K562 (cell line): Measurements from ENCODE around the gene RNU6-9. TPM values are rescaled to one million over a fixed set of nuclear protein-coding genes. Genes with fewer than 3 reads are reported as not detected.

Experiments used
- ATAC-seq: fragments of 200-7000 bp; cut with Tn5 transposase; 3 replicates; pipeline ENCODE4 v1.9.1; 2020; ENCODE audit warnings: moderate library complexity
- BruUV-seq: library from RNA; stranded (reverse); fragments of 400-500 nt; replicated peaks from 2 replicates; lab custom pipeline; 2021; lab: Mats Ljungman, UMichigan
- CTCF ChIA-PET: fragments of 300-600 bp; formaldehyde crosslinking; extraction: SDS; loops from one replicate; lab custom pipeline; 2021; ENCODE audit warnings: low intra/inter-chr PET ratio; lab: Yijun Ruan, JAX
- POLR2A ChIA-PET: fragments of 300-600, 350-650 bp; sonication (Branson Sonifier 250); formaldehyde crosslinking; extraction: SDS; loops from one replicate; lab custom pipeline; 2021; ENCODE audit warnings: antibody characterized with exemption, inconsistent platforms; lab: Yijun Ruan, JAX
- DNase-seq, 4 experiments: peaks; one replicate each; pipeline versions ENCODE4 v3.0.0 to v3.0.0-alpha.2; 2011 to 2018; ENCODE audit warnings: low spot score in 3 of 4, mixed read lengths in 3 of 4; ENCODE audit errors: extremely low read depth in 1 of 4
- FAIRE-seq: peaks from 2 replicates; lab custom pipeline; 2011; peaks lifted over from hg19 to GRCh38; lab: Jason Lieb, UNC
- H2AFZ ChIP-seq: 2 replicates; pipeline ENCODE4 v1.6.0; 2011; ENCODE audit warnings: low read depth, low read length, control low read depth, inconsistent platforms
- H3K27ac ChIP-seq: fragments of 200-600 bp; 3 replicates; pipeline ENCODE4 v1.8.0; 2011; ENCODE audit warnings: low read depth, mild to moderate bottlenecking, control low read depth, inconsistent platforms, low read length, moderate library complexity, mixed read lengths; ENCODE audit errors: extremely low read depth
- H3K27me3 ChIP-seq, 2 experiments: fragments of 300-600 bp in 1 of 2; 2 replicates in 1 of 2; 3 replicates in 1 of 2; pipeline versions ENCODE4 v1.6.0 to v1.8.0; 2011; ENCODE audit warnings: inconsistent platforms in 2 of 2, low read length in 2 of 2, mild to moderate bottlenecking in 1 of 2, mixed read lengths in 1 of 2, moderate library complexity in 1 of 2; ENCODE audit not compliant: control insufficient read depth in 2 of 2, insufficient read depth in 2 of 2
- H3K36me3 ChIP-seq: fragments of 300-600 bp; 3 replicates; pipeline ENCODE4 v1.8.0; 2011; ENCODE audit warnings: mild to moderate bottlenecking, low read length, inconsistent platforms; ENCODE audit not compliant: control insufficient read depth, insufficient read depth
- H3K4me1 ChIP-seq, 2 experiments: fragments of 200-600 bp in 1 of 2; replicated peaks in 1 of 2; 2 replicates in 1 of 2; 3 replicates in 1 of 2; pipeline versions ENCODE4 v1.5.1 to v1.8.0; 2011; ENCODE audit warnings: inconsistent platforms in 2 of 2, low read length in 2 of 2, mild to moderate bottlenecking in 1 of 2, mixed read lengths in 1 of 2, moderate library complexity in 1 of 2; ENCODE audit not compliant: control insufficient read depth in 2 of 2, insufficient read depth in 2 of 2
- H3K4me2 ChIP-seq: 2 replicates; pipeline ENCODE4 v1.6.1; 2011; ENCODE audit warnings: low read length, control low read depth, inconsistent platforms, mixed read lengths; ENCODE audit not compliant: insufficient read depth
- H3K4me3 ChIP-seq: fragments of 200-600 bp; sonication (generic), shearing (Covaris generic); 2 replicates; pipeline ENCODE4 v1.5.1; 2016; ENCODE audit warnings: control low read depth, inconsistent platforms
- H3K79me2 ChIP-seq: fragments of 200-600 bp; 3 replicates; pipeline ENCODE4 v1.8.0; 2011; ENCODE audit warnings: low read length, inconsistent platforms; ENCODE audit not compliant: control insufficient read depth, insufficient read depth
- H3K9ac ChIP-seq, 2 experiments: 2 replicates each; pipeline versions ENCODE4 v1.6.0 to v1.6.1; 2011; ENCODE audit warnings: low read depth in 2 of 2, low read length in 2 of 2, control low read depth in 1 of 2, inconsistent platforms in 1 of 2, mild to moderate bottlenecking in 1 of 2, mixed read lengths in 1 of 2; ENCODE audit not compliant: insufficient read depth in 1 of 2
- H3K9me1 ChIP-seq: one replicate; pipeline ENCODE4 v1.6.0; 2011; ENCODE audit warnings: inconsistent platforms, mild to moderate bottlenecking, low read length, moderate library complexity; ENCODE audit not compliant: control insufficient read depth, insufficient read depth
- H3K9me3 ChIP-seq: replicated peaks from 2 replicates; pipeline ENCODE4 v1.5.1; 2011; ENCODE audit warnings: low read depth, low read length, inconsistent platforms; ENCODE audit not compliant: control insufficient read depth, insufficient read depth
- H4K20me1 ChIP-seq: replicated peaks from 2 replicates; pipeline ENCODE4 v1.6.1; 2011; ENCODE audit warnings: low read length, inconsistent platforms, mixed read lengths; ENCODE audit not compliant: control insufficient read depth, insufficient read depth
- CCAR2 ChIP-seq: fragments of 200-400 bp; formaldehyde crosslinking; IDR thresholded peaks from 2 replicates; pipeline ENCODE4 v1.6.1; 2017; ENCODE audit warnings: mild to moderate bottlenecking, low read depth, low read length
- E2F4 ChIP-seq: sonication (generic); formaldehyde crosslinking; IDR thresholded peaks from 2 replicates; pipeline ENCODE4 v1.8.0; 2022; ENCODE audit warnings: mild to moderate bottlenecking, low read depth, missing genetic modification reagents
- EGR1 ChIP-seq: fragments of 450-650 bp; conservative IDR thresholded peaks from 2 replicates; pipeline ENCODE4 v1.6.1; 2017; ENCODE audit warnings: mild to moderate bottlenecking
- ELF1 ChIP-seq: fragments of 200-800 bp; sonication (Bioruptor generic); IDR thresholded peaks from 2 replicates; pipeline ENCODE4 v1.6.1; 2016; ENCODE audit warnings: missing genetic modification characterization, missing compliant biosample characterization
- FUS ChIP-seq: fragments of 200-400 bp; formaldehyde crosslinking; optimal IDR thresholded peaks from 2 replicates; pipeline ENCODE3; 2017; ENCODE audit warnings: low read depth, low read length
- KHSRP ChIP-seq: fragments of 450-650 bp; IDR thresholded peaks from 2 replicates; pipeline ENCODE4 v1.6.1; 2017
- MAFF ChIP-seq: IDR thresholded peaks from 2 replicates; pipeline ENCODE4 v1.6.1; 2012; ENCODE audit warnings: low read length, improper control_type of control experiment
- MEIS2 ChIP-seq: fragments of 450-650 bp; IDR thresholded peaks from 2 replicates; pipeline ENCODE4 v1.6.1; 2014; ENCODE audit warnings: mild to moderate bottlenecking; ENCODE audit not compliant: partially characterized antibody
- MTA3 ChIP-seq: fragments of 450-650 bp; formaldehyde crosslinking; IDR thresholded peaks from 2 replicates; pipeline ENCODE4 v1.6.1; 2017; ENCODE audit warnings: mild to moderate bottlenecking, borderline replicate concordance
- MYBL2 ChIP-seq, 2 experiments: fragments of 450-650 bp in 1 of 2; sonication (generic) in 1 of 2; formaldehyde crosslinking in 1 of 2; IDR thresholded peaks; 2 replicates each; pipeline versions ENCODE4 v1.6.1 to v1.8.1; 2017 to 2022; ENCODE audit warnings: borderline replicate concordance in 1 of 2, inconsistent platforms in 1 of 2, low read depth in 1 of 2, mild to moderate bottlenecking in 1 of 2, missing genetic modification reagents in 1 of 2, moderate library complexity in 1 of 2
- PHF8 ChIP-seq: fragments of 200-600 bp; sonication (generic); IDR thresholded peaks from 2 replicates; pipeline ENCODE4 v1.6.1; 2012; ENCODE audit warnings: mixed run types, mild to moderate bottlenecking, inconsistent platforms, low read length, moderate library complexity, borderline replicate concordance
- PTRF ChIP-seq: fragments of 450-650 bp; IDR thresholded peaks from 2 replicates; pipeline ENCODE4 v1.6.1; 2016; ENCODE audit warnings: mild to moderate bottlenecking, missing genetic modification characterization, missing compliant biosample characterization
- SAFB ChIP-seq: fragments of 200-400 bp; formaldehyde crosslinking; IDR thresholded peaks from 2 replicates; pipeline ENCODE4 v1.6.1; 2017; ENCODE audit warnings: low read depth, low read length, borderline replicate concordance
- SAFB2 ChIP-seq: fragments of 200-400 bp; formaldehyde crosslinking; IDR thresholded peaks from 2 replicates; pipeline ENCODE4 v1.6.1; 2018; ENCODE audit warnings: borderline replicate concordance, low read length, low read depth, moderate library complexity; ENCODE audit not compliant: severe bottlenecking
- SETDB1 ChIP-seq: IDR thresholded peaks from one replicate; pipeline ENCODE4 v1.6.1; 2012; ENCODE audit warnings: low read length, control low read depth, inconsistent platforms
- SMARCA4 ChIP-seq: fragments of 450-650 bp; IDR thresholded peaks from 2 replicates; pipeline ENCODE4 v1.6.1; 2016
- TFE3 ChIP-seq: fragments of 450-650 bp; formaldehyde crosslinking; IDR thresholded peaks from 2 replicates; pipeline ENCODE4 v1.4.0; 2020; ENCODE audit warnings: mild to moderate bottlenecking, mixed read lengths
- TRIM24 ChIP-seq, 2 experiments: fragments of 450-650 bp; IDR thresholded peaks; 2 replicates each; pipeline ENCODE4 v1.6.1; 2016
- WGBS: fragments of 100-300 bp; shearing (Covaris generic); methylation state at CpG from one replicate; pipeline ENCODE4 v1.1.6; 2016; ENCODE audit warnings: low coverage, mixed read lengths; ENCODE audit not compliant: insufficient coverage; ENCODE audit errors: missing lambda C conversion rate; 5-methylcytosine and 5-hydroxymethylcytosine counted together
- in situ Hi-C: fragments of 300-500 bp; cut with MboI; formaldehyde crosslinking; loops from 4 replicates; pipeline ENCODE4 v1.15.0; 2018; ENCODE audit warnings: inconsistent platforms, mixed read lengths
- intact Hi-C: fragments of 100-400 bp; cut with micrococcal nuclease; formaldehyde crosslinking; loops from 2 replicates; pipeline ENCODE4 v1.14.2; 2022
- polyA plus RNA-seq, 8 experiments: library from polyadenylated mRNA; depleted of rRNA in 4 of 8; stranded (reverse) in 5 of 8; unstranded in 3 of 8; fragments of >200 nt; fragmentation: Nextera tagmentation in 2 of 8; fragmentation: Illumina TruSeq in 1 of 8; extraction: Ambion mirVana in 2 of 8; extraction: Trizol in 1 of 8; gene quantifications; 2 replicates each; pipeline versions ENCODE4 v1.2.1 to v1.2.3, GENCODE V29; 2011 to 2014; ENCODE audit warnings: inconsistent platforms in 1 of 8, missing spikeins in 1 of 8
- total RNA-seq, 7 experiments: library from RNA; depleted of rRNA in 6 of 7; stranded (reverse); fragments of >200 nt in 6 of 7; fragmentation: Illumina TruSeq in 2 of 7; extraction: Trizol in 2 of 7; gene quantifications; 2 replicates each; pipeline versions ENCODE4 v1.2.1 to v1.2.3, GENCODE V29; 2011 to 2021; ENCODE audit warnings: low replicate concordance in 1 of 7
- TF ChIP-seq, protein P1 (sequence below), 3 experiments: fragments of 200-800 bp in 1 of 3; sonication (Bioruptor generic) in 1 of 3; sonication (generic) in 1 of 3; formaldehyde crosslinking in 1 of 3; IDR thresholded peaks; 2 replicates each; pipeline versions ENCODE4 v1.6.1 to v1.8.0; 2016 to 2022; ENCODE audit warnings: mild to moderate bottlenecking in 2 of 3, missing compliant biosample characterization in 2 of 3, missing genetic modification characterization in 2 of 3, missing genetic modification reagents in 1 of 3

The RNU6-9 gene
- total and polyA plus RNA-seq, 9 of the 15 experiments (the other 6 are each of a cell fraction or from before 2014, with no cell fraction given) = not detected

- peaks cover 33% of the 10 kb centered on the region for H3K79me2 ChIP-seq
- ChIA-PET POLR2A (interaction anchor here (0.6 kb wide), 2 partner anchors 28 to 71 kb away, joined by 3 read pairs; no protein-coding TSS in a partner anchor), CTCF (interaction anchor here (0.7 to 8.8 kb wide), 6 partner anchors 25 to 148 kb away, joined by 3 to 158 read pairs (median 8); partner anchors contain the start of genes MED16, RNU6-9 and WDR18)
- no peak for ATAC-seq
- H3K9me1 ChIP-seq = no peaks in the 10 kb centered on the region
- no peaks in the 10 kb centered on the region for H3K9me3 ChIP-seq
- no peaks in the 10 kb centered on the region for H3K27me3 ChIP-seq
- in situ Hi-C loops (no loop called here), intact Hi-C loops (no loop called here)
- H3K9ac ChIP-seq = peak overlapping the region; percentile 83 to 94
- peaks cover 9 to 70% of the 10 kb centered on the region in 2 experiments; a peak in 4 of 5 replicates for H3K4me1 ChIP-seq
- H3K36me3 ChIP-seq = peaks cover 8% of the 10 kb centered on the region; the same call in 1 of the 3 replicates
- FAIRE-seq = no peak
- no TSS peak for BruUV-seq
- peak overlapping the region; percentile 89; the same call in 2 of the 3 replicates for H3K27ac ChIP-seq
- no peaks in the 10 kb centered on the region for H4K20me1 ChIP-seq
- 15% methylated on average over 17 of the region's 58 CpGs for WGBS
- peak overlapping the region; percentile 84 for H3K4me2 ChIP-seq
- DNase-seq = peak in 1 of 4 experiments; percentile 40
- peak overlapping the region; percentile 65 for H3K4me3 ChIP-seq
- H2AFZ ChIP-seq = peak overlapping the region; percentile 83
- TF ChIP-seq TRIM24 (IDR thresholded peaks at IDR 0.05) = no peak
- TF ChIP-seq PHF8 = no peak
- no peak for TF ChIP-seq PTRF (tag)
- TF ChIP-seq MTA3 = no peak
- no peak for TF ChIP-seq MYBL2 (IDR thresholded peaks at IDR 0.05; ENCODE audit: low read depth)
- TF ChIP-seq MYBL2 (CRISPR knock-in tag; IDR thresholded peaks at IDR 0.05; ENCODE audit: borderline replicate concordance) = no peak
- peak; percentile 59; the same call in 1 of the 2 replicates for TF ChIP-seq SAFB
- no peak for TF ChIP-seq CCAR2
- TF ChIP-seq SAFB2 = no peak
- no peak for TF ChIP-seq SMARCA4
- peak; percentile 48 for TF ChIP-seq EGR1
- TF ChIP-seq, protein P1, sequence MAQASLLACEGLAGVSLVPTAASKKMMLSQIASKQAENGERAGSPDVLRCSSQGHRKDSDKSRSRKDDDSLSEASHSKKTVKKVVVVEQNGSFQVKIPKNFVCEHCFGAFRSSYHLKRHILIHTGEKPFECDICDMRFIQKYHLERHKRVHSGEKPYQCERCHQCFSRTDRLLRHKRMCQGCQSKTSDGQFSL (CRISPR knock-in tag; IDR thresholded peaks at IDR 0.05) = peak; percentile 66; the same call in 1 of the 2 replicates
- TF ChIP-seq, protein P1 (tag; IDR thresholded peaks at IDR 0.05) = no peak
- TF ChIP-seq MAFF = no peak
- no peak for TF ChIP-seq MEIS2
- TF ChIP-seq KHSRP = no peak
- TF ChIP-seq TFE3 = no peak
- no peak for TF ChIP-seq E2F4
- no peak for TF ChIP-seq ELF1 (tag)
- no peak for TF ChIP-seq FUS
- no peak for TF ChIP-seq SETDB1
Observed at GRCh38 chr19:918481-919198, 25.4 kb downstream of the RNU6-9 start.
